Measurements from ENCODE around the gene CALY. TPM values are rescaled to one million over a fixed set of nuclear protein-coding genes. Genes with fewer than 3 reads are reported as not detected.

The CALY gene
- total RNA-seq, 1 donor from 2014 or later, result 1.5 TPM

DNA sequence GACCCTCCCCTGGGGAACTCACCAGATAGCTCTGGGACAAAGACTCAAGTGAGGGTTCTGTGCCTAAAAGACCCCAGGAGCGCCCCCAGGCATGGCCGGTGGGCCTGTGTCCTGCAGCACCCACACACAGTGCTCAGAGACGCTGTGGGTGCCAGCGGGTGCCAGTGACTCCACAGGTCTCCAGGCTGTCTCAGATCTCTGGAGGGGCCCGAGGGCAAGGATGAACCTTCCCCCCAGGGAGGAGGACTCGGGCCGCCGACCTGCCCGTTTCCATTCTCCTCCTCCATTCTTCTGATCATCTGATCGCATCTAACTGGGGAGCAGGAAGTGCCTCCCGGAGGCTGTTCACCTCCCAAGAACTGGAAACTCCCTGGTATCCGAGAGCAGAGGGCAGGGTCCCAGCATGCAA is 61.0 kb downstream of the CALY start:
- H3K4me3 ChIP-seq (ENCODE audit: low read depth, low read length), result no peak overlapping the region
- TF ChIP-seq, protein P1, sequence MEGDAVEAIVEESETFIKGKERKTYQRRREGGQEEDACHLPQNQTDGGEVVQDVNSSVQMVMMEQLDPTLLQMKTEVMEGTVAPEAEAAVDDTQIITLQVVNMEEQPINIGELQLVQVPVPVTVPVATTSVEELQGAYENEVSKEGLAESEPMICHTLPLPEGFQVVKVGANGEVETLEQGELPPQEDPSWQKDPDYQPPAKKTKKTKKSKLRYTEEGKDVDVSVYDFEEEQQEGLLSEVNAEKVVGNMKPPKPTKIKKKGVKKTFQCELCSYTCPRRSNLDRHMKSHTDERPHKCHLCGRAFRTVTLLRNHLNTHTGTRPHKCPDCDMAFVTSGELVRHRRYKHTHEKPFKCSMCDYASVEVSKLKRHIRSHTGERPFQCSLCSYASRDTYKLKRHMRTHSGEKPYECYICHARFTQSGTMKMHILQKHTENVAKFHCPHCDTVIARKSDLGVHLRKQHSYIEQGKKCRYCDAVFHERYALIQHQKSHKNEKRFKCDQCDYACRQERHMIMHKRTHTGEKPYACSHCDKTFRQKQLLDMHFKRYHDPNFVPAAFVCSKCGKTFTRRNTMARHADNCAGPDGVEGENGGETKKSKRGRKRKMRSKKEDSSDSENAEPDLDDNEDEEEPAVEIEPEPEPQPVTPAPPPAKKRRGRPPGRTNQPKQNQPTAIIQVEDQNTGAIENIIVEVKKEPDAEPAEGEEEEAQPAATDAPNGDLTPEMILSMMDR (conservative IDR thresholded peaks at IDR 0.05; ENCODE audit: low read depth, low read length), result no peak
- DNase-seq (ENCODE audit: low read depth), result no peak

DNA sequence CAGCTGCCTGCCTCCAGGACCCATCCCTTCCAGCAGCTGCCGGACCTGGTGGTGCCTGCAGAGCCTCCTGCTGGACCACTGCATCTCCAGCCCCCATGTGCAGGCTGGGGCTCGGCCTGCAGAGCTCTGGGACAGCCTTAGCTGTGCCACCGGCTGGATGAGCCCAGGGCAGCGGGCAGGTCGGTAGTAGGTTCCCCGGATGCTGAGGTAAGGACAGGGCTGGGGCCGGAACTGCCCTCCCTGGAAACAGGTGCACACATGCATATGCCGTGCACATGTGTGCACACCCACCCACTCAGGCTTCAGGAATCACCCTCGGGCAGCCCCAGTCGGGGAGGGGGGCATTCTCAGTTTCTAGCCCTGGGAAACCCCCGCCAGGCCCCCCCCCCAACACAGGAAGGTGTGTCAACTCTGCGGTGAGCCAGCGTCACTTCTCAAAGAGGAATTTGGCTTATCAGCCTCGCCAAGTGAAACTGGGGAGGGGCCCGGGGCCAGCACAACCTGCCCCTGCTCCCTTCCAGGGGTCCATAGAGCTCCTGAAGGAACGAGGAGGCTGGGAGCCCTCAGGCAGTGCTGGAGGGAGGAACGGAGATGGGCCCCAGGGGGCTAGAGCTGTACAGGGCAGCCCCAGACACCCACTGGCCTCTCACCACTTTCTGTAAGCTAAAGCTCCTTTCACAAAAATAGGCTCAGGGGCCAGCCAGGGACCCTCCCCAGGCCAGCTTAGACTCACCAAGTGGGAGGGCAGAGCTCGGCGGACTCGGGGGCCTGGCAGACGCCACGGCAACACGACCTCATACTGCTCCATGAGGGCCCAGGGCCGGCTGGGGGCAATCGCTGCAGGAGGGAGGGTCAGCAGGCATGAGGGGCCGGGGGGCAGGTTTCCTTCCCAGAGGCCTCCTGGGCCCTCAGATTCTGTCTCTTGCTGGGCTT is 61.7 kb downstream of the CALY start:
- no peak overlapping the region for H3K4me3 ChIP-seq (ENCODE audit: low read depth, low read length)
- no peak for DNase-seq (ENCODE audit: low read depth)
- TF ChIP-seq, protein P1 (conservative IDR thresholded peaks at IDR 0.05; ENCODE audit: low read depth, low read length), result no peak

Other genes starting within 250 kb of the CALY start
- not detected in 2 replicates for gene ADGRA1, start 249.0 kb downstream of the CALY start, total RNA-seq
- 0.06 and 0.65 TPM in 2 replicates for gene KNDC1, start 176.7 kb downstream of the CALY start, total RNA-seq
- not detected in 2 replicates for gene UTF1, start 106.7 kb downstream of the CALY start, total RNA-seq
- gene VENTX, start 99.0 kb downstream of the CALY start, total RNA-seq, result not detected in 2 replicates
- 26.0 and 52.6 TPM in 2 replicates for gene ADAM8, start 60.0 kb downstream of the CALY start, total RNA-seq
- 35.2 and 68.9 TPM in 2 replicates for gene TUBGCP2, start 28.0 kb downstream of the CALY start, total RNA-seq
- 28.8 and 59.6 TPM in 2 replicates for gene ZNF511, start 28.0 kb downstream of the CALY start, total RNA-seq
- not detected in 2 replicates for gene PRAP1, start 10.5 kb upstream of the CALY start, total RNA-seq
- gene FUOM, start 21.1 kb upstream of the CALY start, total RNA-seq, result 57.2 and 75.5 TPM in 2 replicates
- 130 and 147 TPM in 2 replicates for gene ECHS1, start 36.5 kb upstream of the CALY start, total RNA-seq
- 3.6 and 5.6 TPM in 2 replicates for gene PAOX, start 42.4 kb upstream of the CALY start, total RNA-seq
- 31.8 and 51.9 TPM in 2 replicates for gene MTG1, start 57.3 kb upstream of the CALY start, total RNA-seq
- 0.12 and 0.51 TPM in 2 replicates for gene SPRN, start 87.7 kb upstream of the CALY start, total RNA-seq
- 0.14 and 1.3 TPM in 2 replicates for gene SCART1, start 117.0 kb upstream of the CALY start, total RNA-seq
- gene CYP2E1, start 190.5 kb upstream of the CALY start, total RNA-seq, result 0.17 and 1.1 TPM in 2 replicates
- gene SYCE1, start 228.7 kb upstream of the CALY start, total RNA-seq, result not detected in 2 replicates

Data from epithelial cell of proximal tubule (primary cell).